OCI-LY7 (cell line): ENCODE results near the gene TADA2B.

Experiments used
- CTCF ChIP-seq: fragments of 200-600 bp; sonication (generic); conservative IDR thresholded peaks from 2 replicates; pipeline ENCODE4 v1.5.1; 2014; ENCODE audit warnings: mild to moderate bottlenecking, antibody characterized with exemption, low read length, moderate library complexity, mixed read lengths
- EZH2phosphoT487 ChIP-seq: fragments of 200-600 bp; sonication (generic); IDR thresholded peaks from 2 replicates; pipeline ENCODE4 v1.6.1; 2018; ENCODE audit warnings: low read depth, borderline replicate concordance, mild to moderate bottlenecking, mixed run types, antibody characterized with exemption, low read length, moderate library complexity, mixed read lengths

GRCh38 chr4:7076696-7077082 is 33.5 kb downstream of the TADA2B start:
- TF ChIP-seq CTCF (no peak), EZH2phosphoT487 (no peak)
